Cardiac fibroblast (primary cell): ENCODE data around the gene ATP6V1E1.

Source experiments
- DNase-seq, 2 donors: peaks; one replicate each; pipeline versions ENCODE4 v3.0.0 to v3.0.0-alpha.2; 2010; ENCODE audit warnings: low read depth in 2 of 2
- H3K4me3 ChIP-seq, 2 donors: replicated peaks in 1 of 2; 1 replicate in 1 of 2; 2 replicates in 1 of 2; pipeline ENCODE4 v1.5.1; 2011; ENCODE audit warnings: low read depth in 2 of 2, low read length in 2 of 2, mild to moderate bottlenecking in 2 of 2, moderate library complexity in 1 of 2
- CTCF ChIP-seq: IDR thresholded peaks from one replicate; pipeline ENCODE4 v1.5.1; 2011; ENCODE audit warnings: low read depth, mild to moderate bottlenecking, low read length, inconsistent platforms

Gene ATP6V1E1

GRCh38 chr22:17612057-17612456, 16.5 kb downstream of the ATP6V1E1 start:
- DNase-seq = no peak

GRCh38 chr22:17607891-17608521, 20.5 kb downstream of the ATP6V1E1 start:
- no peak for TF ChIP-seq CTCF
- no peak overlapping the region for H3K4me3 ChIP-seq
- no peak for DNase-seq

More at GRCh38 chr22:17612057-17612456, 16.5 kb downstream of the ATP6V1E1 start:
- H3K4me3 ChIP-seq = no peak overlapping the region
- TF ChIP-seq CTCF = no peak

- no peak overlapping the region for H3K4me3 ChIP-seq
- DNase-seq = peak in 1 of 2 donors; percentile 74
- no peak for TF ChIP-seq CTCF
These were observed 22.1 kb downstream of the ATP6V1E1 start for GRCh38 chr22:17606496-17606895.

- DNase-seq = no peak
- TF ChIP-seq CTCF = no peak
- H3K4me3 ChIP-seq = no peak overlapping the region
These were observed 24.9 kb downstream of the ATP6V1E1 start for GRCh38 chr22:17603668-17604067.

GRCh38 chr22:17601031-17601430, 27.5 kb downstream of the ATP6V1E1 start:
- DNase-seq = no peak
- no peak overlapping the region for H3K4me3 ChIP-seq
- no peak for TF ChIP-seq CTCF

- TF ChIP-seq CTCF = no peak
- H3K4me3 ChIP-seq = no peak overlapping the region
- no peak for DNase-seq
These were observed 30.2 kb downstream of the ATP6V1E1 start for GRCh38 chr22:17598318-17598717.

- no peak for TF ChIP-seq CTCF
- H3K4me3 ChIP-seq = no peak overlapping the region
- no peak for DNase-seq
These were observed 31.3 kb downstream of the ATP6V1E1 start for GRCh38 chr22:17597217-17597616.
